Ammon's horn (tissue), 1 donor: ENCODE measurements around the gene COL6A2.
A peak's percentile ranks its signal among the peaks of the same experiment; 100 is the strongest.
"Not testable (repeated sequence)": the region's sequence is repeated elsewhere in the genome, so short reads cannot be mapped to it uniquely, and the experiment has no call there.

Experiments used
- DNase-seq: peaks from one replicate; pipeline ENCODE4 v3.0.0-alpha.2; 2016; ENCODE audit warnings: low spot score

Gene COL6A2

DNA sequence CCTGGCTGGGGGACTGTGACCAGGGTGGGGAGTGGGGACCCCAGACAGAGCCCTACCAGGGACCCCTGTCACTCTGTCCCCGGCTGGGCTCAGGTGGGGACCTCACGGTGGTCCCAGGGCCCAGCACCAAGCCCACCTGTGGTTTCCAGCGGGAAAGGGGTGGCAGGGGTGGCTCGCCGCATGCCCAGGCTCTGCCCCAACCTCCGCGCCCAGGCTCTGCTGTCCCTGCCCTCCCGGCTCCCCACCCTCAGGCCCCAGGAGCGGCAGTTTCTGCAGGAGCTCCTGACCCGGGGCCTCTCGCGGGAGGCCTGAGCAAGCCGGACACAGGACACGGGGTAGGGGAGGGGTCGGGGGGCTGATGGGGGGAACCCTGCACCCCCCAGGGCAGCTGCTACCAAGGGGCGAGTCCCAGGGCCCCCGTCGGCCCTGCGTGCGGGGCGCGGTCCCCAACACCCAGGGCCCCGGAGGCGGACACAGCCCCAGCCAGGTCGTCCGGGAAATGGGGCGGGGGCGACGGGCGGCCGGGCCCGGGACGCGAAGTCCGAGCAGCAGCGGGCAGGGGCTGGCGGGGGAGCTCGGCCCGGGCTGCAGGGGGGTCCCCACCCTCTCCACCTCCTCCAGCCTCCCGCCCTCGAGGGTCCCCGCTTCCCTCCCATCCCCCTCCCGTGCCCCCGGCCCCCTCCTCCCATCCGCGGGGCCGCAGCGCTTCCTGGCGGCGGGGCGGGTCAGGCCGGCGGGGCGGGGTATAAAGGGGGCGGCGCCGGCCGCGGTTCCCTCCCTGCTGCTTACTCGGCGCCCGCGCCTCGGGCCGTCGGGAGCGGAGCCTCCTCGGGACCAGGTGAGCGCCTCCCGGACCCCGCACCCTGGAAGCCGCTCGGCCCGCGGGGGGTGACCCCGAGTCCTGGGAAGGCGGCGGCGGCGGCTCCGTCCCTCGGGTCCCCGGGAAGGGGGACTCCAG is at the start of gene COL6A2:
COL6A2 (plus strand) TSS at position 777 of the 958 bp plus-strand sequence.
- no peak for DNase-seq

DNA sequence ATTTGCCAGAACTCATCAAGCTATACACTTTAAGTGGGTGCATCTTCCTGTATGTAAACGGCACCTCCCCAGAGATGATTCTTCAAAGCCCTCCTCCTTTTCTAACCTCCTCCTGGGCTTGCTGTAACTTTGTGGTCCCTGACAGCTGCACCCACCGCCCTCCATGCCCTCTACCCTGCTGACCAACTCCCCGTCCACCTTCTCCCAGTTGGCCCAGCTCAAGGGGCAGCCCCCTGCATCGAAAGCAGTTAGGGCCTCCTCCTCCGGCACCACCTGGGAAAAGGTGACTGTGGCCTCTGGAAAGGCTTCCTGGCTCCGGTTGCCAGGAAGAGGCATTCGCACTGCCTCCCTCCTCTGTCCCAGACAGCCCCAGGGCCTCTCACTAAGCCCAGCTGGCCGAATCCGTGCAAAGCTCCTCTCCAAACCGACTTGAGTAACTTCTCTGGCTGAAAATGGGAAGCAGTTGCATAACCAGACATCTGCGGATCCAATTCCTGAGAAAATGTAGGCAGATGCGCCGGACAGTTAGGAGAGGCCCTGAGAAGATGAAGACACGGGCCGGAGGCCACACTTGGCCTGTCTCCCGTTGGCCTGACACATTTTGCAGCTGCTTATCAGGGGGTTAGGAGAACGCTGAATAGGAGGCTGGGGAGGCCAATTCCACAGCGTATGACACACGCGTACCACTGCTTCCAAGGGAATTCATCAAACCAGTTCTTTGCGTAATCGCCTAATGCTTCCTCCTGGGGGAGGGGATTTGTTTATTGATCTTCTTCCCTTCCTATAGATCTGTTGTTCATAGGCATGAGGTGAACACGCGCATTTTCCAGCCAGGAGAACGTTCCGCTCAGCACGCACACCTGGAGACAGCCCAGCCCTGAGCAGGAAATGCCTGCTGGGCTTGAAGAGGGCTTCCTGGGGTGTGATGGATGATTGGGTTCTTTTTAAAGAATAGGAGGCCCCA is 48.7 kb upstream of the COL6A2 start:
- DNase-seq, result peak; percentile 33

DNA sequence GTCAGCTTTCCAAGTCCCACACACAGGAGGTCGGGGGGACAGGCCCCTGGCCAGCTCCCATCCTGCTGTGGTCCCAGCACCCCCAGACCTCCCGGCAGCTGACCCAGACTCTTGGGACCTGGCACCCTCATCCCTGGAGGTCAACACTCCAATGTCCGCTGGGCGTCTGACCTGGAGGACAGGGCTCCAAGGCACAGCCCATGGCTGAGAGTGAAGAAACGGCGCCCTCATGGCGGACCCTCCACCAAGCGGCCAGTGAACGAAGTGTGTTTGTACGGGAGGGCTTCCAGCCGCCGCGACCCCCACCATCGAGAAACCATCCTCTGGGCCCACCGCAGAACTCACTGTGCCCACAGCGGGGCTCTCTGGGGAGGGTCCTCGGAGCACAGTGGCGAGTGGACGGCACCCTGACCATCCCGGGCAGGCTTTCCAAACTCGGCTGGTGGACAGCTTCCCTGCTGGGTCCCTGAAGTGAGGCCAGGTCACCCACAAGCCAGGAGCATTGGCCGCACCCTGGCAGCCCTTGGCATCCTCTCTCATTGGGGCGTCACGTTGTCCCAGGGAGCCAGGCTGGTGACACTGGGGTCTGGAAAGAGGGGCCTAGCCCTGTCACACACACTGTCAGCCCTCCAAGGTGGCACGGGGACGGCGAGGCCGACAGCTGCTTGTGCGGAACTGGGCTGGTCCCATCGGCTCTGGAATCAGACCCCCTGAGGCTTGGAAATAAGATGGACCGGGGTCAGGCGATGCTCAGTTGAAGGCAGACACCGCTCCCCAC is 47.8 kb upstream of the COL6A2 start:
- no peak for DNase-seq

DNA sequence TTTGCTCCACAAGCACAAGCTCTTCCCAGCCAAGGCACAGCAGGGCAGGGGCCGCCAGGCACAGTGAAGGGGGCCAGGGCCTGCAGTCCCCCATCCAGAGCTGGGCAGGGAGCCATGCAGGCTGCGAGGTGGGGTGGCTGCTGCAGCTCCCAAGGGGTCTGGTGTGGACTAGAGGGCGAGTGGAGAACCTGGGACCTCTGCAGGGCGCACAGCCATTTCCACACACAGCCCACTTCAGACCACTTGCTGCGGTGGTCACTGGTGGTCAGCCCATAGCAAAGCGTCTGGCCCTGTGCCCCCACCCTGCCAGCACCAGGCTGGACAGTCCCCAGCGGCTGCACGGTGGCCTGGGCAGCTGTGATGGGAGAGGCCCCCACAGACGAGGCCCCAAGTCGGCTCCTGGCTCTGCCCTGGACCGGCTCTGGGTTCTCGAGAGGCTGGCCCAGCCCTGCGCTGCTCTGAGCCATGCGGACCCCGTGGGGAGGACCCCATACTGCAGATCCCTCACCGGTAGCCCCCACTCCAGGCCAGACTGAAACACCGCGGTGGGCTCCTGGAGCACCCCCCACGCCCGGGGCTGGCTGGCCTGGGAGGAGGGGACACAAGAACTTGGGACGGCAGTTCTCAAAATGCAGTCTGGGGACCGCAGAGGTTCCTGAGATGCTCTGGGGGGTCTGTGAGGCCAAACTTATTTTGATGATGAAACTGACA is 47.1 kb upstream of the COL6A2 start:
- DNase-seq, result no peak

DNA sequence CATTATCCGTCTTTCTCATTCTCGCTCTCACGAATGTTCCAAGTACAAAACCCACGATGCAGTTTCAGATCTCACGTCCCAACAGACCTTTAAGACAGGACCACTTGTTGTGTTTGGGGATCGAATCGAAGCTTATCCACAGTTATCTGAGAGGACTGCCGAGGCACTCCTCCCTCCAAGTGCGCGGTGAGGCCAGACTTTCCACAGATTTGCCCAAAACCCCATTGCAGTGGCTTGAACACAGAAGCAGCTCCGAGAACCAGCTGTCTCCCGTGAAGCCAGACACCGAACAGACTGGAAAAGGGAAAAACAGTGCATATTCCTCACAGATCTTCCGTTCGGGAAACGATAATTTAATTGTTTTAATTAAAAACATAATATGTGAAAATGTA is 46.5 kb upstream of the COL6A2 start:
- no peak for DNase-seq

DNA sequence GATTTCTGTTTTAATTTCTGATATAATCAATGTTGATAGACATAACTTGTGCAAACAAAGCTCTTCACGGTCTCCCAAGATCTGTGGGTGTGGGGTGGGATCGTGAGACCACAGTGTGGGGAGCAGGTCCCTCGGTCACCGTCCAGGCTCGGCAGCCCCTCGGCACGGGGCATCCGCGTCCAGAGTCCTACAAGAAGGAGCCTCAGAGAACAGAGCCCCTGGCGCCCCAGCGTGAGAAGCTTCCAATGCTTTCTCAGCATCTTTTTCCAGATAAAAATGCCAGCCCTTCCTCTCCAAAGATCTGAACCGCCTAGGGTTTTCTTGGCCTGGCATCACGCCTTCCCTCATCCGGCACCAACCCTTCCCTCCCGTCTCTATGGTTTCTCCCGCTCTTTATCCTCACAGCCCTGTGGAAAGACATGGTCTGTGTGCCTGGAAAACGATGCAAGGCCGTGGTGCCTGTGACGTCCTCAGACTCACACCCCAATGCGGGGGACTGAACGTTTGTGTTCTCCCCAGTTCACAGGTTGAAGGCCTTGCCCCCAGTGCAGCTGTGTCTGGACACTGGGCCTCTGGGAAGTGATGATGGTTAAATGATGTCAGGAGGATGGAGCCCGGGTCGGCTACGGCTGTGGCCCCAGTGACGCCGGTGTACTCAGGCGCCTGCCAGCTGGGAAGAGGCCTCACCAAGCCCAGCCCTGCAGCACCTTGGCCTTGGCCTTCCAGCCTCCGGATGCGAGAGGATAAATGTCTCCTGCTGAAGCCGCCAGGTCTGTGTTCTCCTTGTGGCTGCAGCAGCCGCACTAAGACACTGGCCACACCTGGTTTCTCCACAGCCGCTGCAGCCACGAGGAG is 45.9 kb upstream of the COL6A2 start:
- DNase-seq, result no peak

DNA sequence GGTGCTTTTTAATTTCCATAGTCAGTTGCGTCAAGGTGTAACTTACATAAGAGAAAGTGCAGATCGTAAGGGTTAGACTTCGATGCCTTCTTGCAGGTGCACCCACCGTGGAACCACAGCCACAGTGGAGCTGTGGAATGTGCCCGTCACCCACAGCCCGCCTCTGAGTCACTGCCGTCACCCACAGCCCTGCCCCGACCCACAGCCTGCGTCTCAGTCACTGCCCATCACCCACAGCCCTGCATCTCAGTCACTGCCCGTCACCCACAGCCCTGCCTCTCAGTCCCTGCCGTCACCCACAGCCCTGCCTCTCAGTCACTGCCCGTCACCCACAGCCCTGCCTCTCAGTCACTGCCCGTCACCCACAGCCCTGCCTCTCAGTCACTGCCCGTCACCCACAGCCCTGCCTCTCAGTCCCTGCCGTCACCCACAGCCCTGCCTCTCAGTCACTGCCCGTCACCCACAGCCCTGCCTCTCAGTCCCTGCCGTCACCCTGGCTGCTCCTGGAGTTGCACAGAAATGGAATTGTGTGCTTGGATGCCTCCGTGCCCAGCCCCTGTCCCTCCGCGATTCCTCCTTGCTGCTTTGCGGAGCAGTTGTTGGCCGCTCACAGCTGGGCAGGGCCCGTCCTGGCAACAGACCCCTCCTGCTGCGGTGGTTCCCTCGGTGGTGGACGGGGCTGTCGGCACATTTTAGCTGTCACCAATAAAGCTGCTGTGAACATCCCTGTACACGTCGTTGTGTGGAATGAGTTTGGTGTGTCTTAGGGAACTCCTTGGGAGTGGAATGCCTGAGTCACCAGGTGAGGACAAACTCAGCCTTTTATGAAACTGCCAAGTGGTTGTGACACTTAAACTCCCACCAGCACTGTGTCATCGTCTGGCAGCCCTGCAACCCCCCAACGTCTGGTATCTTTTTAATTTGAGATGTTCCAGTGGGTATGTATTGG is 44.9 kb upstream of the COL6A2 start:
- DNase-seq, result no peak

DNA sequence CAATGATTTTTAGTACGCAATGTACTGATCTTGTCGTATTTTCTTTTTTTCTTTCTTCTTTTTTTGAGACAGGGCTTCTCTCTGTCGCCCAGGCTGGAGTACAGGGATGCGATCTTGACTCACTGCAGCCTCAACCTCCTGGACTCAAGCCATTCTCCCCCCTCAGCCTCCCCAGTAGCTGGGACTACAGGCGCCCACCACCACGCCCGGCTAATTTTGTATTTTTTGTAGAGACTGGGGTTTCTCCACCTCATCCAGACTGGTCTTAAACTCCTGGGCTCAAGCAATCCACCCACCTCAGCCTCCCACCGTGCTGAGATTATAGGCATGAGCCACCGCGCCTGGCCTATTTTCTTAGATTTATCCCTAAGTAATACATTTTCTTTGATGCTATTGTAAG is 43.9 kb upstream of the COL6A2 start:
- DNase-seq, result no peak

DNA sequence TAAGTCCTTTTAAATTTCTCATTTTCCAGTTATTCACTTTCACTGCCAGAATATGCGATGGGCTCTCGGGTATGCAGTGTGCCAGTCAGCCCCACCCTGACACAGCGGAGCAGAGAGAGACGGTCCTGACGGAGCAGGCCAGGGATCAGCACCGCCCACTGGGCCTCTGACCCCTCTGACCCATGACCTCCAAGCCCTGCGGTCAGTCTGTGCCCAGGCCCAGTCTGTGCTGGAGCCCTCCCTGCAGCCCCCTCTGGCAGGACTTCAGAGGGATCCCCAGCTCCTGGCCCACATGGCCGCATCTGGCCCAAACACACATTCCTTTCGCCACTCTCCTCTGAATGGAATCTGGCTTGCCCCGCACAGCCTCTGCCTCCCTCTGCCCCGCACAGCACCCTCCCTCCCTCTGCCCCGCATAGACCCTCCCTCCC is 43.4 kb upstream of the COL6A2 start:
- DNase-seq, result no peak

DNA sequence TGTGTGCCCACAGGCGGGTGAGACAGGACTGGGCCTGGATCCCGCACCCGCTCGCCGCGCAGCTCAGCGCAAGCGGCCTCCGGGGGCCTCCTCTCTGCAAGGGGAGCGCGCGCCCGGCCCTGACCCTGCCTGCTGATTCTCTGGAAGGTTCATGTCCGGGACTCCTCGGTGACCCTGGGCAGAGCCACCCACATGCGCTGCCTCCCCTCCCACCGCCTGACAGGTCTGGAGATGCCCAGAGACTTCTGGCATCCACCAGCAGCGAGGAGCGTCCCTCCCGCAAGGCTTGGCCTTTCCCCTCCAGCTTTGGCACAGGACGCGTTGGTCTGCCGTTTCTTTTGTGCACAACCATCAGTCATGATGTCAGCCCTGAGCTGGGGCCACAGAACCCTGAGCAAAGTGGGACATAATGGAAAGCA is 42.0 kb upstream of the COL6A2 start:
- DNase-seq, result no peak

DNA sequence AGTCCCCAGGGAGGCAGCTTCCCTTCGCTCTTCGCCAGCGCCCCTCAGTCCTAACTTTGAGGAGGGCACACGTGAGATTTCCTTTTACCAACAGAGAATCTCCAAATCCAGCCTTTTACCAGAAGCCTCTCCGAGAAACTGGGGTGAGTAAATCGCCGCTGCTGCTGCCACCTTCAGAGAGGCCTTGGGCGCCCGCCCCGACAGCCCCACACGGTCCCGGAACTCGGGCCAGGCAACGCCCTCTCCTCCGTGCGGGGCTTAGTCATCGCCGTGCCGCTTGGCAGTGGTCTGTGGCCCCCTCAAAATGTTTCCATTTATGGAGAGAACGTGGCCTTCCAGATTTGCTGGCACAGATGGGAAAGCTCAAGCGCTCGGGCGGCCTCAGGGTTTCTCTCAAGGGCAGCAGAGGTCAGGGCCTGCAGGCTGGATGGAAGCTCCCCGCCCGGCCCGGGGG is 41.4 kb upstream of the COL6A2 start:
- no peak for DNase-seq

DNA sequence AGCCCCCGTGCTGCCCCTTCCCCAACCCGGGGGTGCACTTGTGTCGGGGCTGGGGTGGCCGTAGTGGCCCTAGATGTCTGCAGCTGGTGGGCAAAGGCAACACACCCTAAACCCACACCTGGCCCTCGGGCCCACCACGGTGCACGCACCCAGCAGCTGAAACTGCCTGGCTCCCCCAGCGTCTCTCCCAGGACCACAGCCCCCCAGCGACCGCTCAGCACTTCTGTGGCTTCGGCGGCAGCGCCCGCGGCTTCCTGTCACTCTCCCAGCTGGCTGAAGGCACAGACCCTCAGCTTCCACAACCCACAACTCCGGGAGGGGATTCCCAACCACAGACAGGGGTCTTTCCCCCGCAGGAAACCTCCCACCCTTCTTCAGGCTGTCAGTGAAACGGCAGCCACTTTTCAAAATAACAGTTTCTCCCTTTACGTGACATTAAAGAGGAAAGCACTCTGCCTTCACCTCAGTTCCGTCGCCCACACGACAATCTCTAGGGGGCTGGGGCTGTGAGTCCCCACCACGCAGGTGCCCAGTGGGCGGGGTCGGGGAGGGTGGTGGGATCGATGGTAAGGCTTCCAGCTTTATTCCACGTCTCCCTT is 40.7 kb upstream of the COL6A2 start:
- DNase-seq, result no peak

DNA sequence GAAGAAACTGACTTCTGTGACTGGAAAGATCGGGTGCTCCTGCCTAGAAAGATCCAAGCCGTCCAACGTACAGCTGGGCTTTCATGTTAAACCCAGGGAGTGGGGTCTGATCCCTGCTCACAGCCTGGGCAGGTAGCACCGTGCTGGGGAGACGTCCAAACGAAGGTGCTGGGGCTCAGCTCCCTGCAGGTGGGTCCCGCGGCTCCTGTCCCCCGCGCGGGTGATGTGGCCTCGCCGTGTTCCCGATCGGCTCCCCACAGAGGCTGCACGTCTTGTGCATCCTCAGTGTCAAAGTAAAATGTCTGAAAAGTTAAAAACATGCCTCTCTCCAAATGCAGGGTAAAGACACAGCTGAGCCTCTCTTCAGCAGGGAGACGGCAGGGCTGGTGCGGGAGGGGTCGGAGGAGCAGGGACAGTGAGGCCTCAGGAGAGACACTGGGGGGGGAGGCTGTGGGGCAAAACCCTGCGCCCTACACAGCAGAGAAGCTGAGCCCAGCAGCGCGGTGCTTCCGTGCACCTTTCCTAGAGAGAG is 40.1 kb upstream of the COL6A2 start:
- no peak for DNase-seq

DNA sequence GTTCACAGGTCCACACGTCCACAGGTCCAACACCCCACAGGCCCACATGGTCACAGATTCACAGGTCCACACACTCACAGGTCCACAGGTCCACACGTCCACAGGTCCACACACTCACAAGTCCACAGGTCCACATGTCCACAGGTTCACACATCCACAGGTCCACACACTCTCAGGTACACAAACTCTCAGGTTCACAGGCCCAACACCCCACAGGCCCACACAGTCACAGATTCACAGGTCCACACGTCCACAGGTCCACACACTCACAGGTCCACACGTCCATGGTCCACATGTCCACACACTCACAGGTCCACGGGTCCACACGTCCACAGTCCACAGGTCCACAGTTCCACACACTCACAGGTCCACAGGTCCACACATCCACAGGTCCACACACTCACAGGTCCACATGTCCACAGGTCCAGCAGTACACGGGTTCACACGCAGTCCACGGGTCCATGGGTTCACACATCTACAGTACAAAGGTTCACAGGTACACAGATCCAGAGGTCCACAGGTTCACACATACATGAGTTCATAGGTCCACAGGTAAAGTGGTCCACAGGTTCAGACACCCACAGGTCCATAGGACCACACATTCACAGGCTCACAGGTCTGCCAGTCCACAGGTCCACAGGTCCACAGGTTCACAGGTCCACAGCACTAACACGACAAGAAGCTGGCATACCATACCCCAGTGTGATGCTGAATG is 39.3 kb upstream of the COL6A2 start:
- DNase-seq, result no peak

DNA sequence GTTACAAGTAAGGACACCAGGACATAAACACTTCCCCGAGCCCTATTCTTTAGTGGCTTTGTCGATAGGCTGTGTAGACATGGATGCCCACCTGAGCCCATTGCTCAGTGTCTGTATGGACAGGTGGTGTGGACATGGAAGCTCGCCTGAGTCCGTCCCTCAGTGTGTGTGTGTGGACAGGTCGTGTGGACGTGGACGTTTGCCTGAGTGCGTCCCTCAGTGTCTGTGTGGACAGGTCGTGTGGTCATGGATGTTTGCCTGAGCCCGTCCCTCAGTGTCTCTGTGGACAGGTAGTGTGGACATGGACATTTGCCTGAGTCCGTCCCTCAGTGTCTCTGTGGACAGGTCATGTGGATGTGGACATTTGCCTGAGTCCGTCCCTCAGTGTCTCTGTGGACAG is 38.7 kb upstream of the COL6A2 start:
- no peak for DNase-seq

DNA sequence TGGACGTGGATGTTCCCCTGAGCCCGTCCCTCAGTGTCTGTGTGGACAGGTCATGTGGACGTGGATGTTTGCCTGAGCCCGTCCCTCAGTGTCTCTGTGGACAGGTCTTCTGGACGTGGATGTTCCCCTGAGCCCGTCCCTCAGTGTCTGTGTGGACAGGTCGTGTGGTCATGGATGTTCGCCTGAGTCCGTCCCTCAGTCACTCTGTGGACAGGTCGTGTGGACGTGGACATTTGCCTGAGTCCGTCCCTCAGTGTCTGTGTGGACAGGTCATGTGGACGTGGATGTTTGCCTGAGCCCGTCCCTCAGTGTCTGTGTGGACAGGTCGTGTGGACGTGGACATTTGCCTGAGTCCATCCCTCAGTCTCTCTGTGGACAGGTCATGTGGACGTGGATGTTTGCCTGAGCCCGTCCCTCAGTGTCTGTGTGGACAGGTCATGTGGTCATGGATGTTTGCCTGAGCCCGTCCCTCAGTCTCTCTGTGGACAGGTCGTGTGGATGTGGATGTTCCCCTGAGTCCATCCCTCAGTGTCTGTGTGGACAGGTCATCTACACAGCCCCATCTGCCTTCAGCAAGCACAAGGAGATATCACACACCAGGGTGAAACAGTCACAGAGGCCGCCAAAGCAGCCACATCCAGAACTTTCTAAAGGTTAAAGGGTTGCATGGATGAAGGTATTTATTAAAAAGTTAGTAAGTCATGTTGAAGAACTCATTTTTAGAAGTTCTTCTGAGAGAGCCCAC is 38.0 kb upstream of the COL6A2 start:
- not testable (repeated sequence) for DNase-seq

DNA sequence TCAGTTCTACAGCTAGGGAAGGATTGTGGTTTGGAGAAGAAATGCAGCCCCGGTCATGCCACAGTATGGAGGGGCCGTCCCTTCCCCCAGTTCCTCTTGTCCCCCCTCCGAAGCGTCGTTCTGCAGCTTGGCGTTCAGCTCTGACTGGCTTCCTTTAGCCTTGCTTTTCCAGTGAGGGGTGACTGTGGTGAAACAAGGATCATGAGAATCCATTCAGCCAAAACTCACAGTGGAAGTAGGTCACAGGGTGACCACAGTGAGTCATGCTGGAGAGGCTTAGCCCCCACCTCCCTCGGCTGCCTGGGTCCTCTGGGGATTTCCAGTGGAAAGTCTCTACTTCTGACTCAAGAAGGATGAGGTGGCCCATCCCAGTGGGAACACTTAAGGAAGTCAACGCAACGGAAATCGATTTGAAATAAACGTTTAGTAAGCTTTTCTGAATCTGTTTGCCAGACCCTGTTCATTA is 37.3 kb upstream of the COL6A2 start:
- no peak for DNase-seq
